ENCODE data around the gene GRK6. TPM values are rescaled to one million over a fixed set of nuclear protein-coding genes. Genes with fewer than 3 reads are reported as not detected.
"Not testable (repeated sequence)": the region's sequence is repeated elsewhere in the genome, so short reads cannot be mapped to it uniquely, and the experiment has no call there.

The GRK6 gene
- total RNA-seq, 1 experiment from 2014 or later = 37.7 TPM

DNA sequence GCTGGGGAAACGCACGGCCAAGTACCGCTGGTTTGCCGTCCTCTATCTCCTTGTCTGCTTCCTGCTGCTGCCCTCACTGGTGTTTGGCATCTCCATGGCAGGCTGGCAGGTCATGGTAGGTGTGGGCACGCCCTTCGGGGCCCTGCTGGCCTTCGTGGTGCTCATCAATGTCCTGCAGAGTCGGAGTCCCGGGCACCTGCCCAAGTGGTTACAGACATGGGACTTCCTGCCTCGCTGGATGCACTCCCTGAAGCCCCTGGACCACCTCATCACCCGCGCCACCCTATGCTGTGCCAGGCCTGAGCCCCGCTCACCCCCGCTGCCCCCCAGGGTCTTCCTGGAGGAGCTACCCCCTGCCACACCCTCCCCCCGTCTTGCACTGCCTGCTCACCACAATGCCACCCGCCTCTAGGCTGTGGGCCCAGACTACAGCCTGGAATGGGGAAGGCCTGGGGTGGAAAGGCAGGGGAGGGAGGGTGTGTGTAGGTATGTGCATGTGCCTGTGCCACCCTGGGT is 28.5 kb upstream of the GRK6 start:
- DNase-seq (ENCODE audit: low spot score) = no peak

DNA sequence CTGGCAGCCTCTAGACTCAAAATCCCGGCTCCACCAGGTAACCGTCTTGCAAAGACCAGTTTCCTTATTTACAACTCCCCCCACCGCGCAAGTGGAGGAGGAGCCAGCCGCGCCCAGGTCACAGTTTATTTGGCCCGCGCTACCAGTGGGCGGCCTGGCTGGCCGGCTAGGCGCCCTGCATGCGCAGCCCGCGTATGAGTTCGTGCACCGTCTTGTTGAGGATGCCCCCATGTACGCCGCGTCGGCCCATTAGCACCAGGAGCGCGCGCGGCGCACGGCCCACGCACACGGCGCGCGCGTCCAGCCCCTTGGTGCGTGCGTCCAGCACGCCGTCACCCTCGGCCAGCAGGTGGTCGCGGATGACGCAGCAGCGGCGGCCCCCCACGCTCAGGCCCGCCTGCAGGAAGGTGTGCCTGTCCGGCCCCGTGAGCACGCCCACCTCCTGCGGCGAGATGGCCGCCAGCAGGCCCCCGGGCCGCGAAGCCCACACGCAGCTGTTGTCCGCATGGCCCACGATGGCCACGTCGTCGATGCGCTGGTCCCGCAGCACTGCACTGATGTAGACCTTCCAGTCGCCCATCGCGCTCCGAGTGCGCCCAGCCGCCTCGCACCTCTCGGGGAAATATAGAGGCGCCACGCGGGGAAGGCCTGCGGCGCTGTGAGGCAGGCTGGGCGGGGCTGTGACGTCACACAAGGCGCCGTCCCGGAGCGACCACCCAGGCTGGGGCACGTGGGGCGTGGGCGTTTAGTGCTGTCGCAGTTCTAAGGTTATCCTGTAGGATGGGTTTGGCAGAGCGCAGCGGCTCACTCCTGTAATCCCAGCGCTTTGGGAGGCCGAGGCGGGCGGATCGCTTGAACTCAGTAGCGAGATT is 26.2 kb upstream of the GRK6 start, which contains the start of gene PFN3:
Gene PFN3, minus strand, starts transcription at position 665 of the 872 bp plus-strand sequence. Its CDS starts 85 bp downstream, at position 580.
- DNase-seq (ENCODE audit: low spot score) = no peak

DNA sequence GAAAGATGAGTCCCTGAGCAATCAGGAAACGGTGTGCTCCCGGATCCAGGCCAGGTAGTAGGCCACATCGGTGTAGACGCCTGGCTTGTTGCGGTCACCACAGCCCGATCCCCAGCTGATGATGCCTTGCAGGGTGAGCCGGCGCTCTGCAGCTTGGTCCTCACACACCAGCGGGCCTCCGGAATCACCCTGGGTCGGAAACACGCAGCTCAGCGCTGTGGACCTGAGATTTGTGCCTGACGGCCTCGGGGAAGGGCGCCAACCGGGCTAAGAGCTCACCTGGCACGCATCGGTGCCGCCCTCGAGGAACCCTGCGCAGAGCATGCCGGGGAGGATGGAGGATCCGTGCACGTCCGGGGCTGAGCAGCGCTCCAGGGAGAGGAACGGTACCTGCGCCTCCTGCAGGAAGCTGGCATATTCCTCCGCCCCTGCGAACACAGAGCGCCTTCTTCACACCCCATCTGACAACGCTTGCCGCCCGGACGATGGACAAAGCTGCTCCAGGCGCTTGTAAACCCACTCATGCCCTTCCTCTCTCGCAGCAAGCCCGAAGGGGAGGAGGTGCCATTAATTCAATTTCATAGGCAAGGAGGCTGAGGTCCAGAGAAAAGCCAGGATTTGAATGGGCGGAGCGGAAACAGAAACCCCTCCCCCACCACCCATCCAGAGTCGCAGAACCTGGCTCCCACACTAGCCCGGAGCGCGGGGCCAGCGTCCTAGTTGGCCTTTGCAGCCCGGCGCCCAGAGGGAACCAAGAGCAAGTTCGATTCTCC is 24.0 kb upstream of the GRK6 start:
- no peak for DNase-seq (ENCODE audit: low spot score)

GRCh38 chr5:177403102-177403791 is 23.2 kb upstream of the GRK6 start:
- no peak for DNase-seq (ENCODE audit: low spot score)

DNA sequence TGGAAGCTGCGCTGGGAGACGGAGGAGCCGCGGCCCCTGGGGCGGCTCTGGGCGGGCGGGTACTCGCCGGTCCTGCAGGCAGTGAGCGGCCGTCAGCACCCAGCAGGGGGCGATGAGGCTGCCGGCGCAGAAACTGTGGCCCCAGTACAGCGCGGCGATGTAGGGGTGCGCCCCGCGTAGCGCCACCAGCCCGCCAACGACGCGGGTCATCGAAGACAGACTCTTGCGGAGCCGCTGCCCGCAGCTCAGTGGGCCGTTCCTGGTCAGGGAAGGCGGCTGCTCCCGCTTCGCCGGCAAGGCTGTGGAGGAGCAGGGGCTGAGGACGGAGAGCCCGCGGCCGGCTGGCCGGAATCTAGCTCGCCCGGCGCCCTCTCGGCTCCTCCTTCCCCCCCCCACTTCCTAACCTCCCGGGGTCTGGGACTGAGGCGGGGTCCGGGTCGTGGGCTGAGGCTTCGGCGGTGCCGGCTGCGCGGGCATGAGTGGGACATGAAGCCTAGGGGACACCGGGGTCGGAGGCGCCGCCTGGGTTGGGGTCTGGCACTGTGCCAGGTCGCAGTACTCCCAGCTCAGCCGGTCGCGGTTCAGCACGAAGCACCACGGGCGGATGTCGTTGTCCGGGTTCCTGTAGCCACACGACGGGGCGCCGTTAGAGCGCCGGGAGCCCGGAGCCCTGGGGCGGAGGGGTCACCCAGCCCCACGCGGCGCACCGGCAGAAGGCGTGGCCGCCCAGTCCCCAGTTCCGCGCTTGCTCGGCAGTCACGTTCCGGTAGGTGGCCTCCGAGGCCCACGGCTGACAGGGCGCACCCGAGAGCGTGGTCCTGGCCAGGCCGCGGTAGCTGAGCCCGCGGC is 22.5 kb upstream of the GRK6 start:
- DNase-seq (ENCODE audit: low spot score) = peak; percentile 91

- DNase-seq (ENCODE audit: low spot score) = no peak
Observed at GRCh38 chr5:177404641-177405179, 21.8 kb upstream of the GRK6 start.

- no peak for DNase-seq (ENCODE audit: low spot score)
Observed at GRCh38 chr5:177405312-177405711, 21.2 kb upstream of the GRK6 start.

- DNase-seq (ENCODE audit: low spot score) = no peak
Observed at GRCh38 chr5:177405805-177406204, 20.7 kb upstream of the GRK6 start.

- no peak for DNase-seq (ENCODE audit: low spot score)
Observed at GRCh38 chr5:177409043-177409801, 17.3 kb upstream of the GRK6 start, which contains the start of gene F12. Gene F12 (minus strand): TSS chr5:177409564. CDS start chr5:177409527, 37 bp downstream.

- DNase-seq (ENCODE audit: low spot score) = no peak
Observed at GRCh38 chr5:177410575-177410974, 15.9 kb upstream of the GRK6 start.

DNA sequence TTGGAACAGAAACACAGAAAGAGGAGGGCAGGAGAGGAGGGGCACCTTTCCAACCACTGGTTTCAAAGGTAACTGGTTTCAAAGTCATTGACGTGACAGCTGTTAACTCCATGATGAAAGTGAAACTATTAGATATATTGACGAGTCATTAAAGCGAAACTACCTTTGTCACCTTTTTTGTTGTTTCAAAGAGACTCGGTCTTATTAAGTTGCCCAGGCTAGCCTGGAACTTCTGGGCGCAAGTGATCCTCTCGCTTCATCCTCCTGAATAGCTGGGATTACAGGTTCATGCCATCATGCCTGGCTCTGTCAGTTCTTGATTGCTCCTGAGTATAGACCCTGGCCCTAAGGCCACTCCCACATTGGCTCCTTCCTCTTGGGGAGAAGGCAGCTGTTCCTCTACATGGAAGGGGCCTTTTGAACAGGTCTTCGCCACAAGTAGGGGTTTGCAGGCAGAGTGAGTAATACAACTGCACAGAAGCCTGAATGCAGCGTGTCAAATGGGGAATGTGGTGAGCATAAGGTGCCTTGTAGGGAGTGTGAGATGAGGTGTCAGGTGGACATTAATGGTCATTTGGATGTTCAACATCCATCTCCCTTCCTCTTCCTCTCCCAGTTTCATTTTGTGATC is 13.8 kb upstream of the GRK6 start:
- no peak for DNase-seq (ENCODE audit: low spot score)

DNA sequence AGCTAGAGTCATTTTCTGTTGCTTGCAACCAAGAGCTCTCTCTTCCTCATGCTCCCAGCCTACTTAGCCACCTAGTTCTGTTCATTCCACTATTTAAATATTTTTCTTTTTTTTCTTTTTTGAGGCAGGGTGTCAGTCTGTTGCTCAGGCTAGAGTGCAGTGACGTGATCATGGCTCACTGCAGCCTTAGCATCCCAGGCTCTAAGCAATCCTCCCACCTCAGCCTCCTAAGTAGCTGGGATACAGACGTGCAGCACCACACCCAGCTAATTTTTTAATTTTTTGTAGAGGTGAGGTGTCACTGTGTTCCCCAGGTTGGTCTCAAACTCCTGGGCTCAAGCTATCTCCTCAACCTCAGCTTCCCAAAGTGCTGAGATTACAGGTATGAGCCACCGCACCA is 12.0 kb upstream of the GRK6 start:
- no peak for DNase-seq (ENCODE audit: low spot score)

- not testable (repeated sequence) for DNase-seq (ENCODE audit: low spot score)
Observed at GRCh38 chr5:177417081-177417480, 9.4 kb upstream of the GRK6 start.

- DNase-seq (ENCODE audit: low spot score) = peak; percentile 66
Observed at GRCh38 chr5:177419046-177419445, 7.4 kb upstream of the GRK6 start.

- not testable (repeated sequence) for DNase-seq (ENCODE audit: low spot score)
Observed at GRCh38 chr5:177420472-177420871, 6.0 kb upstream of the GRK6 start.

DNA sequence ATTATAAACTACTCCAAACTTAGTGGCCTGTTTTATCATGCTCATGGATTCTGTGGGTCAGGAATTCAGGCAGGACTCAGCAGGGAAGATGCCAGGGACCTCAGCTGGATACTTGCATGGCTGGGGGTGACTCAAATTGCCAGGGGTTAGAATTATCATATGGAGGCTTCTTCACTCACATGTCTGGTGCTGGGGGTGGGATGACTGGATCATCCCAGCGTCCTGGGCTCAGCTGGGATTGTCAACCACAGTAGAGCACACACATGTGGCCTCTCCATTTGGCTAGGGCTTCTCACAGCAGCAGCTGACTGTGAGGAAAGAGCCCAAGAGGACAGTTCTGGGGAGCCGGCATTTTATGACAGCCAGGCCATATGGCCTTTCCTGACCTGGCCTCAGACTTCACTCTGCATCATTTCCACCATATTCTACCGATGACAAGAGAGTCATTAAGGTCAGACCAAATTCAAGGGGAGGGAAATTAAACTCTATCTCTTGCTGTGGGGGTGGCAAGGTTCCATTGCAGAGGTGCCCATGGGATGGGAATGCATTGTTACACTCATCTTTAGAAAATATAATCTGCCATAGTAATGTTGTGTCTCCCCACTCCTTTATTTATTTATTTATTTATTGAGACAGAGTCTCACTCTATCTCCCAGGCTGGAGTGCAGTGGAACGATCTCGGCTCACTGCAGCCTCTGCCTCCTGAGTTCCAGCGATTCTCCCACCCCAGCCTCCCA is 5.2 kb upstream of the GRK6 start:
- DNase-seq (ENCODE audit: low spot score) = no peak

GRCh38 chr5:177423671-177424070 is 2.8 kb upstream of the GRK6 start:
- no peak for DNase-seq (ENCODE audit: low spot score)

GRCh38 chr5:177425196-177425800 is 1.2 kb upstream of the GRK6 start:
- DNase-seq (ENCODE audit: low spot score) = no peak

All from H4 (cell line).